Measurements from ENCODE around the gene STK38L. TPM values are rescaled to one million over a fixed set of nuclear protein-coding genes. Genes with fewer than 3 reads are reported as not detected.
A peak's percentile ranks its signal among the peaks of the same experiment; 100 is the strongest.

Gene STK38L
- total and polyA plus RNA-seq, 2 of the 8 experiments (the other 6 are each of a cell fraction or from before 2014, with no cell fraction given) = 8.1 to 63.6 TPM

DNA sequence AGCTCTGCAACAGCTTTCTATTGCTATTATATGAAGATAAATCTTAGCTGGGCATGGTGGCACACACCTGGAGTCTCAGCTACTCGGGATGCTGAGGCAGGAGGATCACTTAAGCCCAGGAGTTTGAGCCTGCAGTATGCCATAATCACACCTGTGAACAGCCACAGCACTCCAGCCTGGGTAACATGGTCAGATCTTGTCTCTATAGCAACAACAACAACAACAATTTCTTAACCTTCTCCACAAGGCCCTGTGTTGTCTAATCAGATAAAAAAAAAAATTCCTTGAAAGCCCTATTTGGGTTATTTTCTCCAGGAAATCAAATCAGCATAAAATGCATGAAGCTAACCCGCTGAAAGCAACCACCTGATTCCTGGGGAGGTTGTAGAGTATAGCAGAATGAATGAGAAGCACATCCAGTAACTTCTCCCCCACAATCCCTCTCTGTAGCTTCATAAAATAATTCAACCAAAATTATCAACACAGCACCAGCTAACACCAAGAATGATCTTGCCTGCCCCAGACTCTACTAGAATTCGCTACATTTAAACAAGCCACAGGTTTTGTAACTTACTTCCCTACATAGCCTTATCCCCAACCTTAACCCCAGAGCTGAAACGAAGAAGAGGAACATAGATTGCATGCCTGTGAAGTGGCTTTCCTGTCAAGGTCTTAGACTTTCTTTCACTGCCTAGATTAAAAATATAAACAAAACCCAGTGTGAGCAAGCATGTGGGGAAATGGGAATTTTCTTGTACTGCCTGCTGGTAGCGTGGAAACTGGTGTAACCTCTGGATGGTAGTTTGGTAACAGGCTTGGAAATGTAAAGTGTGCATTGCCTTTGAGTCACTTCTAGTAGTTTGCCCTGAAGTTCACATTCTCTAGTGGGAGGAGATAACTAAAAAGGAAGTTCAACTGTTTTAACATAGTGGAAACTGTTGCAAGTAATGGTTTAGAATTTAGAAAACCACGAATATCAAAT lies 6.0 kb upstream of the STK38L start:
- Histone ChIP-seq H3K23ac (ENCODE audit: insufficient read length) (no peak overlapping the region), H3K56ac (replicated peaks; ENCODE audit: insufficient read length, low read depth, low read length) (no peak overlapping the region), H2BK15ac (ENCODE audit: low read length) (no peak overlapping the region), H2BK12ac (ENCODE audit: low read depth, low read length) (no peak overlapping the region), H4K5ac (ENCODE audit: insufficient read length, low read depth, low read length) (no peak overlapping the region), H4K91ac (replicated peaks; ENCODE audit: insufficient read length, low read length) (no peak overlapping the region), H3K79me1 (ENCODE audit: low read depth, low read length) (no peaks in the 10 kb centered on the region), H3K9ac (replicated peaks in 1 of 4; ENCODE audit: extremely low read depth in 1 of 4, low read depth in 3 of 4, low read length in 3 of 4) (no peak overlapping the region), H2BK5ac (ENCODE audit: low read depth, low read length) (no peak overlapping the region), H3K23me2 (ENCODE audit: low read depth, low read length) (no peaks in the 10 kb centered on the region), H3K4me3 (ENCODE audit: extremely low read depth in 1 of 4, insufficient read depth in 2 of 4, low read depth in 3 of 4, low read length in 4 of 4) (no peak overlapping the region), H2BK120ac (replicated peaks; ENCODE audit: low read depth, low read length) (no peak overlapping the region), H3K9me3 (ENCODE audit: insufficient read depth in 2 of 2, low read depth in 1 of 2, low read length in 1 of 2) (no peaks in the 10 kb centered on the region), H3K4ac (replicated peaks; ENCODE audit: insufficient read length, low read depth, low read length) (no peak overlapping the region), H3K4me2 (ENCODE audit: insufficient read depth in 1 of 2, low read depth in 2 of 2, low read length in 2 of 2) (no peak overlapping the region), H4K8ac (ENCODE audit: extremely low read depth, insufficient read depth, low read length) (no peak overlapping the region), H3K36me3 (ENCODE audit: control insufficient read depth in 2 of 4, insufficient read depth in 4 of 4, low read length in 3 of 4) (no peaks in the 10 kb centered on the region), H4K20me1 (replicated peaks in 1 of 2; ENCODE audit: control insufficient read depth in 1 of 2, insufficient read depth in 2 of 2, low read length in 2 of 2) (no peaks in the 10 kb centered on the region), H3K79me2 (ENCODE audit: control insufficient read depth in 1 of 2, insufficient read depth in 2 of 2, low read length in 2 of 2) (no peaks in the 10 kb centered on the region), H3K27ac (ENCODE audit: low read depth, low read length) (no peak overlapping the region), H3K27me3 (replicated peaks in 1 of 4; ENCODE audit: control insufficient read depth in 3 of 4, extremely low read depth in 1 of 4, insufficient read depth in 3 of 4, low read length in 3 of 4) (no peaks in the 10 kb centered on the region), H2AFZ (ENCODE audit: low read length) (no peak overlapping the region), H3K4me1 (replicated peaks in 1 of 4; ENCODE audit: control insufficient read depth in 3 of 4, insufficient read depth in 4 of 4, low read length in 3 of 4) (no peaks in the 10 kb centered on the region), H2BK20ac (ENCODE audit: low read length) (no peak overlapping the region), H2AK5ac (ENCODE audit: low read depth, low read length) (no peak overlapping the region), H3K14ac (ENCODE audit: insufficient read length) (no peak overlapping the region), H3K18ac (ENCODE audit: extremely low read depth, low read length) (no peak overlapping the region)
- ChIA-PET POLR2A (ENCODE audit: partially characterized antibody) (no interaction called here), CTCF (ENCODE audit: partially characterized antibody) (interaction anchor here (0.7 to 1.4 kb wide), 4 partner anchors 76 to 1978 kb away, joined by 4 read pairs; no protein-coding TSS in a partner anchor)
- peak; percentile 42 for FAIRE-seq
- no peak for DNase-seq (ENCODE audit: low read depth in 1 of 2, low spot score in 2 of 2)
- 82% methylated on average over 6 of the region's 6 CpGs; no CpG with 5 or more reads in 1 of the 2 experiments for WGBS, 2 experiments (ENCODE audit: extremely low coverage in 1 of 2, insufficient coverage in 1 of 2, insufficient read length in 1 of 2, insufficient replicate concordance in 2 of 2, low coverage in 1 of 2, low lambda C conversion rate in 2 of 2, missing lambda C conversion rate in 1 of 2)
- TF ChIP-seq POLR2AphosphoS5 (IDR thresholded peaks at IDR 0.05; ENCODE audit: low read depth, low read length) (no peak), KDM1A (IDR thresholded peaks at IDR 0.05; ENCODE audit: borderline replicate concordance, low read length) (no peak), JUND (IDR thresholded peaks at IDR 0.05; ENCODE audit: low read length) (no peak), RAD21 (IDR thresholded peaks at IDR 0.05 in 1 of 2, conservative IDR thresholded peaks at IDR 0.05 in 1 of 2; ENCODE audit: low read depth in 2 of 2, low read length in 2 of 2) (no peak), SP2 (IDR thresholded peaks at IDR 0.05; ENCODE audit: low read length) (no peak), HDAC6 (IDR thresholded peaks at IDR 0.05; ENCODE audit: low read depth, low read length) (no peak), RNF2 (IDR thresholded peaks at IDR 0.05; ENCODE audit: borderline replicate concordance, low read depth, low read length, missing control alignments, poor library complexity, severe bottlenecking) (no peak), EGR1 (IDR thresholded peaks at IDR 0.05; ENCODE audit: borderline replicate concordance, low read depth, low read length) (no peak), TAF1 (IDR thresholded peaks at IDR 0.05; ENCODE audit: low read depth, low read length) (no peak), CHD1 (IDR thresholded peaks at IDR 0.05; ENCODE audit: low read depth, low read length) (no peak)
- TF ChIP-seq, protein P1, sequence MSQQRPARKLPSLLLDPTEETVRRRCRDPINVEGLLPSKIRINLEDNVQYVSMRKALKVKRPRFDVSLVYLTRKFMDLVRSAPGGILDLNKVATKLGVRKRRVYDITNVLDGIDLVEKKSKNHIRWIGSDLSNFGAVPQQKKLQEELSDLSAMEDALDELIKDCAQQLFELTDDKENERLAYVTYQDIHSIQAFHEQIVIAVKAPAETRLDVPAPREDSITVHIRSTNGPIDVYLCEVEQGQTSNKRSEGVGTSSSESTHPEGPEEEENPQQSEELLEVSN (IDR thresholded peaks at IDR 0.05) = no peak

All from H1 (cell line).